ENCODE measurements around the gene MSLN. TPM values are rescaled to one million over a fixed set of nuclear protein-coding genes. Genes with fewer than 3 reads are reported as not detected.

MSLN gene
- total and polyA plus RNA-seq, 2 of the 13 experiments (the other 11 are each of a cell fraction or from before 2014, with no cell fraction given): 2.0 to 2.3 TPM

- TF ChIP-seq ARID3A (IDR thresholded peaks at IDR 0.05; ENCODE audit: low read depth, low read length): no peak
- TF ChIP-seq ZFP82 (CRISPR knock-in tag; IDR thresholded peaks at IDR 0.05; ENCODE audit: borderline replicate concordance): peak; percentile 95
- TF ChIP-seq ELF4 (CRISPR knock-in tag; IDR thresholded peaks at IDR 0.05; ENCODE audit: borderline replicate concordance): no peak
- TF ChIP-seq THYN1 (CRISPR knock-in tag; IDR thresholded peaks at IDR 0.05; ENCODE audit: borderline replicate concordance, low read depth): no peak
- TF ChIP-seq ZNF44 (CRISPR knock-in tag; IDR thresholded peaks at IDR 0.05): no peak
- TF ChIP-seq TEAD3 (CRISPR knock-in tag; optimal IDR thresholded peaks at IDR 0.05; ENCODE audit: borderline replicate concordance): no peak
- 0 out of 2 replicates have a peak, but pooled peaks have one; percentile 34 for TF ChIP-seq TGIF2 (CRISPR knock-in tag; IDR thresholded peaks at IDR 0.05)
- no peak for TF ChIP-seq ZBTB1 (CRISPR knock-in tag; IDR thresholded peaks at IDR 0.05; ENCODE audit: borderline replicate concordance)
- TF ChIP-seq, protein P1, sequence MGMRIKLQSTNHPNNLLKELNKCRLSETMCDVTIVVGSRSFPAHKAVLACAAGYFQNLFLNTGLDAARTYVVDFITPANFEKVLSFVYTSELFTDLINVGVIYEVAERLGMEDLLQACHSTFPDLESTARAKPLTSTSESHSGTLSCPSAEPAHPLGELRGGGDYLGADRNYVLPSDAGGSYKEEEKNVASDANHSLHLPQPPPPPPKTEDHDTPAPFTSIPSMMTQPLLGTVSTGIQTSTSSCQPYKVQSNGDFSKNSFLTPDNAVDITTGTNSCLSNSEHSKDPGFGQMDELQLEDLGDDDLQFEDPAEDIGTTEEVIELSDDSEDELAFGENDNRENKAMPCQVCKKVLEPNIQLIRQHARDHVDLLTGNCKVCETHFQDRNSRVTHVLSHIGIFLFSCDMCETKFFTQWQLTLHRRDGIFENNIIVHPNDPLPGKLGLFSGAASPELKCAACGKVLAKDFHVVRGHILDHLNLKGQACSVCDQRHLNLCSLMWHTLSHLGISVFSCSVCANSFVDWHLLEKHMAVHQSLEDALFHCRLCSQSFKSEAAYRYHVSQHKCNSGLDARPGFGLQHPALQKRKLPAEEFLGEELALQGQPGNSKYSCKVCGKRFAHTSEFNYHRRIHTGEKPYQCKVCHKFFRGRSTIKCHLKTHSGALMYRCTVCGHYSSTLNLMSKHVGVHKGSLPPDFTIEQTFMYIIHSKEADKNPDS (CRISPR knock-in tag; IDR thresholded peaks at IDR 0.05): 0 out of 2 replicates have a peak, but pooled peaks have one; percentile 3
- TF ChIP-seq RFX3 (CRISPR knock-in tag; IDR thresholded peaks at IDR 0.05): no peak
- TF ChIP-seq ZKSCAN8 (CRISPR knock-in tag; IDR thresholded peaks at IDR 0.05; ENCODE audit: borderline replicate concordance): no peak
- TF ChIP-seq MNT (IDR thresholded peaks at IDR 0.05): no peak
- TF ChIP-seq NFE2L1 (CRISPR knock-in tag; IDR thresholded peaks at IDR 0.05; ENCODE audit: borderline replicate concordance): no peak
- TF ChIP-seq, protein P2, sequence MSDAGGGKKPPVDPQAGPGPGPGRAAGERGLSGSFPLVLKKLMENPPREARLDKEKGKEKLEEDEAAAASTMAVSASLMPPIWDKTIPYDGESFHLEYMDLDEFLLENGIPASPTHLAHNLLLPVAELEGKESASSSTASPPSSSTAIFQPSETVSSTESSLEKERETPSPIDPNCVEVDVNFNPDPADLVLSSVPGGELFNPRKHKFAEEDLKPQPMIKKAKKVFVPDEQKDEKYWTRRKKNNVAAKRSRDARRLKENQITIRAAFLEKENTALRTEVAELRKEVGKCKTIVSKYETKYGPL (CRISPR knock-in tag; IDR thresholded peaks at IDR 0.05): no peak
- TF ChIP-seq FOXO1 (CRISPR knock-in tag; IDR thresholded peaks at IDR 0.05): no peak
- TF ChIP-seq SKIL (CRISPR knock-in tag; IDR thresholded peaks at IDR 0.05; ENCODE audit: borderline replicate concordance): no peak
- no peak for TF ChIP-seq SMARCE1 (IDR thresholded peaks at IDR 0.05; ENCODE audit: borderline replicate concordance)
- TF ChIP-seq ZNF343 (CRISPR knock-in tag; IDR thresholded peaks at IDR 0.05): peak; percentile 48; the same call in 1 of the 2 replicates
- TF ChIP-seq MBNL3 (CRISPR knock-in tag; conservative IDR thresholded peaks at IDR 0.05): no peak
- no peak for TF ChIP-seq ZNF878 (CRISPR knock-in tag; IDR thresholded peaks at IDR 0.05)
- no peak for TF ChIP-seq FOXJ3 (CRISPR knock-in tag; IDR thresholded peaks at IDR 0.05; ENCODE audit: borderline replicate concordance)
- 0 out of 2 replicates have a peak, but pooled peaks have one; percentile 82 for TF ChIP-seq CAMTA2 (CRISPR knock-in tag; IDR thresholded peaks at IDR 0.05; ENCODE audit: borderline replicate concordance)
These were observed 39.4 kb upstream of the MSLN start, which contains the start of gene ANTKMT (continued) for GRCh38 chr16:720990-721764.

Measured in HepG2 (cell line).